GM21717 (cell line): ENCODE data around the gene USP37.

Source experiments
- ATAC-seq: cut with Tn5 transposase; IDR thresholded peaks from one replicate; pipeline ENCODE4 v1.9.1; 2021; ENCODE audit warnings: mild to moderate bottlenecking, moderate library complexity; ENCODE audit not compliant: unreplicated experiment

Gene USP37

GRCh38 chr2:218568190-218569037 lies at the start of gene USP37, which contains the start of gene CNOT9:
Gene USP37, minus strand, starts transcription at chr2:218568351. Its CDS starts 9,698 bp downstream, at chr2:218558653.
Gene CNOT9, plus strand, starts transcription at chr2:218568839. Its CDS starts 116 bp downstream, at chr2:218568955.
- ATAC-seq = peak; percentile 63

- no peak for ATAC-seq
These were observed 47.7 kb upstream of the USP37 start for GRCh38 chr2:218615868-218616315.

GRCh38 chr2:218607436-218608115 lies 39.4 kb upstream of the USP37 start, which contains the start of gene PLCD4:
Gene PLCD4, plus strand, starts transcription at chr2:218607899. Its CDS starts 7,841 bp downstream, at chr2:218615740.
- ATAC-seq = no peak

- ATAC-seq = no peak
These were observed 37.3 kb upstream of the USP37 start for GRCh38 chr2:218605432-218605831.

GRCh38 chr2:218585541-218585940 lies 17.4 kb upstream of the USP37 start:
- no peak for ATAC-seq

GRCh38 chr2:218583983-218584850 lies 16.1 kb upstream of the USP37 start:
- no peak for ATAC-seq

GRCh38 chr2:218582076-218582475 lies 13.9 kb upstream of the USP37 start:
- ATAC-seq = peak; percentile 62

- ATAC-seq = no peak
These were observed 10.2 kb upstream of the USP37 start for GRCh38 chr2:218578272-218578877.

GRCh38 chr2:218577482-218578220 lies 9.5 kb upstream of the USP37 start:
- ATAC-seq = no peak

- ATAC-seq = no peak
These were observed 8.7 kb upstream of the USP37 start for GRCh38 chr2:218576854-218577253.

- no peak for ATAC-seq
These were observed 2.7 kb upstream of the USP37 start for GRCh38 chr2:218570850-218571249.

- ATAC-seq = no peak
These were observed 1.7 kb upstream of the USP37 start for GRCh38 chr2:218569661-218570500.

GRCh38 chr2:218569038-218569431 lies 884 bp upstream of the USP37 start:
- peak; percentile 31 for ATAC-seq

GRCh38 chr2:218567797-218568189 lies 358 bp downstream of the USP37 start:
- peak; percentile 37 for ATAC-seq

GRCh38 chr2:218566296-218566695 lies 1.9 kb downstream of the USP37 start:
- ATAC-seq = no peak

GRCh38 chr2:218564056-218564455 lies 4.1 kb downstream of the USP37 start:
- no peak for ATAC-seq

GRCh38 chr2:218558986-218559385 lies 9.2 kb downstream of the USP37 start:
- no peak for ATAC-seq

GRCh38 chr2:218557941-218558340 lies 10.2 kb downstream of the USP37 start:
- no peak for ATAC-seq

- no peak for ATAC-seq
These were observed 12.6 kb downstream of the USP37 start for GRCh38 chr2:218555527-218555926.
